WTC11 (cell line): ENCODE results near the gene COL4A1.

ENCODE experiments used
- HMGA2 ChIP-seq: fragments of 250-450 bp; sonication (Bioruptor Pico); IDR thresholded peaks from 2 replicates; pipeline ENCODE4 v1.4.0; 2021; ENCODE audit warnings: mild to moderate bottlenecking, moderate library complexity
- TF ChIP-seq, protein P1 (sequence below): fragments of 200-600 bp; IDR thresholded peaks from 2 replicates; pipeline ENCODE4 v1.8.0; 2022; ENCODE audit warnings: antibody characterized with exemption

DNA sequence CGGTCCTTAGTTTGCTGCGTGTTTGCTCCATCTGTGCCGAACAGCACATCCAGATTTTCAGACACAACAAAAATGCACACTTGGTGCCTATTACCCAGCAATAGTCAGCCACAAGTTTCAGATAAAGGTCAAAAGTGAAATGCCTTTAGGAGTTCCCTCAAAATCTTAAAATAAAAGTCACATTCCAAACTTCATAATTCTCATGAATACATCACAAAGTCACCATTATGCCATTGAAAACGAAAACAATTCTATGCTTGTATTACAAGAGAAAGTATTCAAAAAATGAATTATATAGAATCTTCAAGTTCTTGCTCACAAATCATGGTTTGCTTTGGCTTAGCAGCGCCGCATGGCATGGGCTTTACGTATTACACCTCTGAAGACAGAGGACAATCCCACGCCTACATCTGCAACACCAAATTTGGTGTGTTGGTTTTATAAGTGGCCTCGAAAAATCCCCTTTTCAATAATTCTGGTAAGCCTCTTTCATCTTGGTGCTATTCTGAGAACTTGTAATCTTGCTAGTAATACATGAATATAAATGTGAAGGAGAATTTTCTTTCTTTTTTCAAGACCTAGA is 26.6 kb downstream of the COL4A1 start:
- TF ChIP-seq HMGA2 (CRISPR knock-in tag): no peak
- TF ChIP-seq, protein P1, sequence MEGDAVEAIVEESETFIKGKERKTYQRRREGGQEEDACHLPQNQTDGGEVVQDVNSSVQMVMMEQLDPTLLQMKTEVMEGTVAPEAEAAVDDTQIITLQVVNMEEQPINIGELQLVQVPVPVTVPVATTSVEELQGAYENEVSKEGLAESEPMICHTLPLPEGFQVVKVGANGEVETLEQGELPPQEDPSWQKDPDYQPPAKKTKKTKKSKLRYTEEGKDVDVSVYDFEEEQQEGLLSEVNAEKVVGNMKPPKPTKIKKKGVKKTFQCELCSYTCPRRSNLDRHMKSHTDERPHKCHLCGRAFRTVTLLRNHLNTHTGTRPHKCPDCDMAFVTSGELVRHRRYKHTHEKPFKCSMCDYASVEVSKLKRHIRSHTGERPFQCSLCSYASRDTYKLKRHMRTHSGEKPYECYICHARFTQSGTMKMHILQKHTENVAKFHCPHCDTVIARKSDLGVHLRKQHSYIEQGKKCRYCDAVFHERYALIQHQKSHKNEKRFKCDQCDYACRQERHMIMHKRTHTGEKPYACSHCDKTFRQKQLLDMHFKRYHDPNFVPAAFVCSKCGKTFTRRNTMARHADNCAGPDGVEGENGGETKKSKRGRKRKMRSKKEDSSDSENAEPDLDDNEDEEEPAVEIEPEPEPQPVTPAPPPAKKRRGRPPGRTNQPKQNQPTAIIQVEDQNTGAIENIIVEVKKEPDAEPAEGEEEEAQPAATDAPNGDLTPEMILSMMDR: no peak
